ENCODE measurements around the gene CYBC1.

DNA sequence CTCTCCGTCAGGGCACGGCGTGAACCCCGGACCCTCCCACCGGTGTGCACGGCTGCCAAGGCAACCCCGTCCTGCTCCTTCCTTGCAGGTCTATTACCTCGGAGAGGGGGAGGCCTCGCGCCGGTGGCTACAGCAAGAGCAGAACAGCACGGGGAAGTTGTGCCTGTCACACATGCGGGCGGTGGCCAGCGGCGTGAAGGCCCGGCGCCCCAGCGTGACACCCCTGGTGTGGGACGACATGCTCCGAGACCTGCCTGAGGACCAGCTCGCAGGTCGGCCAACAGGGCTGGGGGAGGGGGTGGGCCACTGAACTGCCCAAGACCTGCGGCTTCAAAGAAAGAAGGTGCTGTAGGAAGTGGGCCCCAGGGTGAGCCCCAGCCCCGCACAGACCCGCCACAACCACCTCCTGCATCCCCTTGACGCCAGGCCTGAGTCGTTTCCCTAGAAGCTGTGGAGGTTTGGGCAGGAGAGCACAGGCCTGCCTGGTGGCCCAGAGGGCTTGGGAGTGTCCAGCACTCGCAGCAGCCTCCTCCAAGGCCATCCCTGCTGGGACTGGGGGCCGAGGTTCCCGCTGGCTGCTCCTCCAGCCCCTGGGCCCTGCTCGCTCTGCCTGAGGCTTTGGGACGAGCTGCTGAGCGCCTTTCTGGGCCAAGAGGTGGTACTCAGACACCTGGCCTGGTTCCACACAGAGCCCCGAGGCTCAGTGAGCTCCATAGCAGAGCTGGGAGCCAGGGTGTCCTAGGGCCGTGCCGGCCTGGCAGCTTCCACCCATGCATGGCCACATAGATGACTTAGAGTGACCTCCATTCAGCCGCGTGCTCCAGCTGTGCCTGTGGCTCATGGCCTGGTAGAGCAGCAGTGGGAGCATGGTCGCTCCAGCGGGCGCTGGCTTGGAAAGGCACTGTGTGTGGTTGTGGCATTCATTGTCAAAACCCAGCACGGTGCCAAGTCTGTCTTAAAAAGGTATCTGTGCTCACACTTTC is 14.7 kb downstream of the CYBC1 start:
- TF ChIP-seq, protein P1, sequence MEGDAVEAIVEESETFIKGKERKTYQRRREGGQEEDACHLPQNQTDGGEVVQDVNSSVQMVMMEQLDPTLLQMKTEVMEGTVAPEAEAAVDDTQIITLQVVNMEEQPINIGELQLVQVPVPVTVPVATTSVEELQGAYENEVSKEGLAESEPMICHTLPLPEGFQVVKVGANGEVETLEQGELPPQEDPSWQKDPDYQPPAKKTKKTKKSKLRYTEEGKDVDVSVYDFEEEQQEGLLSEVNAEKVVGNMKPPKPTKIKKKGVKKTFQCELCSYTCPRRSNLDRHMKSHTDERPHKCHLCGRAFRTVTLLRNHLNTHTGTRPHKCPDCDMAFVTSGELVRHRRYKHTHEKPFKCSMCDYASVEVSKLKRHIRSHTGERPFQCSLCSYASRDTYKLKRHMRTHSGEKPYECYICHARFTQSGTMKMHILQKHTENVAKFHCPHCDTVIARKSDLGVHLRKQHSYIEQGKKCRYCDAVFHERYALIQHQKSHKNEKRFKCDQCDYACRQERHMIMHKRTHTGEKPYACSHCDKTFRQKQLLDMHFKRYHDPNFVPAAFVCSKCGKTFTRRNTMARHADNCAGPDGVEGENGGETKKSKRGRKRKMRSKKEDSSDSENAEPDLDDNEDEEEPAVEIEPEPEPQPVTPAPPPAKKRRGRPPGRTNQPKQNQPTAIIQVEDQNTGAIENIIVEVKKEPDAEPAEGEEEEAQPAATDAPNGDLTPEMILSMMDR (IDR thresholded peaks at IDR 0.05; ENCODE audit: low read length), result no peak
- no peak for TF ChIP-seq EZH2 (optimal IDR thresholded peaks at IDR 0.05; ENCODE audit: low read depth, low read length)
- TF ChIP-seq EZH2phosphoT487 (IDR thresholded peaks at IDR 0.05; ENCODE audit: low read length), result no peak

All from MM.1S (cell line).